Stomach (tissue), 9 donors: Measurements from ENCODE around the gene DENND1C. TPM values are rescaled to one million over a fixed set of nuclear protein-coding genes. Genes with fewer than 3 reads are reported as not detected.

Experiments used
- DNase-seq, 2 donors: peaks; one replicate each; pipeline versions ENCODE4 v3.0.0 to v3.0.0-alpha.2; 2013 to 2019
- H3K27ac ChIP-seq, 5 donors: fragments of 200-600 bp in 4 of 5; sonication (generic) in 4 of 5; one replicate each; pipeline ENCODE4 v1.5.1; 2013 to 2019; ENCODE audit warnings: mild to moderate bottlenecking in 1 of 5, moderate library complexity in 1 of 5
- H3K27me3 ChIP-seq, 3 donors: fragments of 200-600 bp; sonication (generic); one replicate each; pipeline ENCODE4 v1.5.1; 2017 to 2019; ENCODE audit warnings: mixed run types in 1 of 3
- H3K36me3 ChIP-seq, 4 donors: fragments of 200-600 bp; sonication (generic); 1 replicate in 3 of 4; 2 replicates in 1 of 4; pipeline ENCODE4 v1.5.1; 2016 to 2019
- H3K4me1 ChIP-seq, 4 donors: fragments of 200-600 bp; sonication (generic); one replicate each; pipeline ENCODE4 v1.5.1; 2016 to 2019
- H3K4me3 ChIP-seq, 4 donors: fragments of 200-600 bp; sonication (generic) in 3 of 4; one replicate each; pipeline ENCODE4 v1.5.1; 2016 to 2019; ENCODE audit warnings: mild to moderate bottlenecking in 1 of 4
- H3K9me3 ChIP-seq, 4 donors: fragments of 200-600 bp; sonication (generic); one replicate each; pipeline ENCODE4 v1.5.1; 2016 to 2019
- EP300 ChIP-seq: sonication (generic); formaldehyde crosslinking; IDR thresholded peaks from one replicate; pipeline ENCODE4 v1.6.1; 2017; ENCODE audit warnings: antibody characterized with exemption
- POLR2A ChIP-seq, 4 donors: fragments of 450-650 bp; IDR thresholded peaks; one replicate each; pipeline ENCODE4 v1.6.1; 2016; ENCODE audit warnings: antibody characterized with exemption in 4 of 4, control low read depth in 2 of 4, mild to moderate bottlenecking in 1 of 4, moderate library complexity in 1 of 4
- POLR2AphosphoS5 ChIP-seq, 3 donors: sonication (generic); formaldehyde crosslinking; IDR thresholded peaks; one replicate each; pipeline ENCODE4 v1.6.1; 2016; ENCODE audit warnings: antibody characterized with exemption in 3 of 3
- WGBS, 5 donors: extraction: QIAGEN DNeasy Blood & Tissue Kit in 3 of 5; methylation state at CpG; one replicate each; pipeline versions ENCODE4 v1.1.5 to v1.1.7; 2013 to 2018; 5-methylcytosine and 5-hydroxymethylcytosine counted together
- intact Hi-C: fragments of 100-400 bp; cut with DNase I; formaldehyde crosslinking; loops from one replicate; pipeline ENCODE4 v1.15.1; 2023; ENCODE audit warnings: low total_unique reads
- polyA plus RNA-seq, 3 donors: library from polyadenylated mRNA; stranded (reverse); fragments of 200-250 nt; gene quantifications; one replicate each; pipeline ENCODE4 v1.2.3, GENCODE V29; 2013
- total RNA-seq, 5 donors: library from RNA; depleted of rRNA; stranded (reverse); fragments of >200 nt; gene quantifications; one replicate each; pipeline versions ENCODE4 v1.1.0 to v1.2.3, GENCODE V29; 2014 to 2016
- TF ChIP-seq, protein P1 (sequence below), 7 experiments: fragments of 450-650 bp in 4 of 7; fragments of 200-600 bp in 3 of 7; sonication (generic) in 3 of 7; IDR thresholded peaks; one replicate each; pipeline ENCODE4 v1.5.1; 2016 to 2019; ENCODE audit warnings: antibody characterized with exemption in 7 of 7, control low read depth in 2 of 7, mild to moderate bottlenecking in 1 of 7
- donor health status: healthy with polysubstance abuse.
- donor health status: Bipolar disorder and iron deficiency.
- donor health status: healthy.

DENND1C gene
- total and polyA plus RNA-seq, 8 donors, result 0.45 to 15.2 (median 2.7) TPM

GRCh38 chr19:6459262-6460098, 22.1 kb downstream of the DENND1C start, which contains the start of gene SLC25A23:
Gene SLC25A23, minus strand, starts transcription at chr19:6459792. Its CDS starts 164 bp downstream, at chr19:6459628.
- peaks cover 0 to 27% (median 8%) of the 10 kb centered on the region in 3 donors for H3K27me3 ChIP-seq
- peak; percentile 74 to 94 for DNase-seq
- TF ChIP-seq EP300, result no peak
- TF ChIP-seq POLR2AphosphoS5 (IDR thresholded peaks at IDR 0.05), result peak in 1 of 3 donors; percentile 46
- peaks cover under 1 to 30% (median 23%) of the 10 kb centered on the region in 4 donors for H3K36me3 ChIP-seq
- H3K9me3 ChIP-seq, result peaks cover 0 to 6% (median 4%) of the 10 kb centered on the region in 4 donors
- H3K4me1 ChIP-seq, result peaks cover 8 to 44% (median 26%) of the 10 kb centered on the region in 4 donors
- H3K27ac ChIP-seq, result peak within 1 kb of the TSS; percentile 85 to 94 (median 91)
- WGBS, 5 donors, result 2 to 4% (median 3%) methylated on average over 31 to 70 of the region's 70 CpGs
- peak within 1 kb of the TSS; percentile 82 to 97 (median 86) for H3K4me3 ChIP-seq
- intact Hi-C loops, result no loop called here

DNA sequence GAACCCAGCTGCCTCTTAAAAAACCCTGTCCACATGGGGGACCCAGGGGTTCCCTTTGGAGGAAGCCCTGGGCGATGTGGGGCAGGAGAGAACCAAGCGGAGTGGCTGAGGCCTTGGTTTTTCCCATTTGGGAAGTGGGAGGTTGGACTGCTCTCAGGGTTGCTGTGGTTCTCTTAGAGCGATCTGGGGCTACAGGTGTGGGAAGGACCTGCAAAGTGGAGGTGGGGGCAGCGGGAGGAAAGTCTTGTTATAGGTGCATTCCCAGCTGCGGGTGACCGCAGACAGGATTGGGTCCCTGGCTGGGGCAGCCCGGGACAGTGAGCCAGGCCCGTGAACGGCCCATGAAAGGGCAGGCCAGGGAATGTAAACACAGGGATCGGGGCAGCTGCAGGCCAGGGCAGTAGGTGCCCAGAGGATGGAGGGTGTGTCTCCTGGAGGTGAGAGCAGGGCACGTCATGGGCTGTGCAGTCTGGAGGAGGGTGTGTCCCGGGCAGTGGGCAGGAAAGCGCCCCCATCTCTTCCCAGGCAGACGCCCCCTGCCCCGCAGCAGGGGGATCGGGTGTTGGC, 22.8 kb downstream of the DENND1C start:
- H3K27me3 ChIP-seq, result peaks cover 0 to 20% (median 1%) of the 10 kb centered on the region in 3 donors
- peaks cover 8 to 37% (median 23%) of the 10 kb centered on the region in 4 donors for H3K4me1 ChIP-seq
- no peak for TF ChIP-seq EP300
- TF ChIP-seq POLR2A (IDR thresholded peaks at IDR 0.05), result no peak
- TF ChIP-seq POLR2AphosphoS5 (IDR thresholded peaks at IDR 0.05), result no peak
- TF ChIP-seq, protein P1, sequence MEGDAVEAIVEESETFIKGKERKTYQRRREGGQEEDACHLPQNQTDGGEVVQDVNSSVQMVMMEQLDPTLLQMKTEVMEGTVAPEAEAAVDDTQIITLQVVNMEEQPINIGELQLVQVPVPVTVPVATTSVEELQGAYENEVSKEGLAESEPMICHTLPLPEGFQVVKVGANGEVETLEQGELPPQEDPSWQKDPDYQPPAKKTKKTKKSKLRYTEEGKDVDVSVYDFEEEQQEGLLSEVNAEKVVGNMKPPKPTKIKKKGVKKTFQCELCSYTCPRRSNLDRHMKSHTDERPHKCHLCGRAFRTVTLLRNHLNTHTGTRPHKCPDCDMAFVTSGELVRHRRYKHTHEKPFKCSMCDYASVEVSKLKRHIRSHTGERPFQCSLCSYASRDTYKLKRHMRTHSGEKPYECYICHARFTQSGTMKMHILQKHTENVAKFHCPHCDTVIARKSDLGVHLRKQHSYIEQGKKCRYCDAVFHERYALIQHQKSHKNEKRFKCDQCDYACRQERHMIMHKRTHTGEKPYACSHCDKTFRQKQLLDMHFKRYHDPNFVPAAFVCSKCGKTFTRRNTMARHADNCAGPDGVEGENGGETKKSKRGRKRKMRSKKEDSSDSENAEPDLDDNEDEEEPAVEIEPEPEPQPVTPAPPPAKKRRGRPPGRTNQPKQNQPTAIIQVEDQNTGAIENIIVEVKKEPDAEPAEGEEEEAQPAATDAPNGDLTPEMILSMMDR (IDR thresholded peaks at IDR 0.05), result no peak
- peak overlapping the region; percentile 82 to 97 (median 86) for H3K4me3 ChIP-seq
- H3K36me3 ChIP-seq, result peaks cover 7 to 37% (median 30%) of the 10 kb centered on the region in 4 donors
- intact Hi-C loops, result no loop called here
- H3K9me3 ChIP-seq, result peaks cover 4 to 13% (median 11%) of the 10 kb centered on the region in 4 donors
- WGBS, 5 donors, result 18 to 44% (median 34%) methylated on average over 9 to 16 of the region's 16 CpGs
- peak; percentile 53 to 61 for DNase-seq
- H3K27ac ChIP-seq, result peak overlapping the region; percentile 85 to 94 (median 91)

DNA sequence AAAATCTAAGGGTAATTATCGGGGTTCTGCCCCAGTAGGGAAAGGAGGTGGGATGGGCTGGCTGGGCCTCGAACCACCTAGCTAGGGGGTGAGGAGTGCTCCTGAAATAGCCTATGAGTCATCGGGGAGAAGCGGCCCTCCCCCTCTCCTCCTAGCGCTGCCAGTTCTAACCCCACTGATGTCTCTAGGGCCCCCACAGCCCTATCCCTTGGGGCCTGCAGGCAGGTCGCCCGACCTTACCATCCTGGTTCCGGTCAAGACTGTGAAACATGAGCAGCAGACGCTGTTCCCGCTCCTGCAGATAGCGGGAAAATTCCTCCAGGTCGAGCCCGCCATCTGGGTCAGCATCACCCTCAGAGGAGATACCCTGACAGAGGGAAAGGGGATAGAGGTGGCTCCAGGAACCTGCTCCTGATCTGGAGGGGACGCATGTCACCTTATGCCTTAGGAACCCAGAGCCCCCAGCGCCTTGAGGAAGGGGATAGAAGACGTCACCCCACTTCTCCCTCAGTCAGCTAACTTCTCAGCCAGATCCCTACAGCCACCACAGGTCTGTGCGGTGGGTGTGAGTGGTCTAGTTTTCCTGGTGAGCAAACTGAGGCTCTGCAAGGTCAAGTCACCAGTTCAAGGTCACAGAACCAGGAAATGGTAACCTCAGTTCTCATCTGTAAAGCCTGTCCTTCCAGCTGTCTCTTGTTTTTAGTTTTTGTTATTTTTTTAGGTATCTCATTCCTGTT, 23.5 kb downstream of the DENND1C start:
- peak overlapping the region in 3 of 5 donors; percentile 91 to 94 (median 93) for H3K27ac ChIP-seq
- peak overlapping the region in 3 of 4 donors; percentile 82 to 97 (median 85) for H3K4me3 ChIP-seq
- 77 to 92% (median 91%) methylated on average over 16 to 17 of the region's 17 CpGs for WGBS, 5 donors

DNA sequence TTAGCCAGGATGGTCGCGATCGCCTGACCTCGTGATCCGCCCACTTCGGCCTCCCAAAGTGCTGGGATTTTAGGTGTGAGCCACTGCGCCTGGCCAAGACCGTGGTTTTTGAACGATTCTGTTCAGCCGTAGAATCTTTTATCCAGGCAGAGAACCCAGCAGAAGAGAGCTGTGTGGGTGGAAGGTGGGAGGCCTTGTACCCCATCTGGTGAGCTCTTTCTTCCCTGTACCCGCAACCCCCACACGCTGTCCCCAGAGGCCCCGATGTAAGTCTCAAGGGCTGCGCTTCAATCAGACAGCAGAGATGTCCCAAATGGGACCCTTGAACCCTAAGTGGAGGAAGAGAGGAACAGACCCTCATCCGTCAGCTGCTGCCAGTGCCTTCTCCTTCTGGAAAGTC, 25.7 kb downstream of the DENND1C start:
- intact Hi-C loops, result no loop called here
- Histone ChIP-seq H3K36me3 (peaks cover 8 to 65% (median 58%) of the 10 kb centered on the region in 4 donors), H3K9me3 (peaks cover 4 to 17% (median 13%) of the 10 kb centered on the region in 4 donors), H3K27ac (no peak overlapping the region), H3K4me1 (peaks cover 8 to 31% (median 21%) of the 10 kb centered on the region in 4 donors), H3K27me3 (peaks cover 0 to 8% (median 0%) of the 10 kb centered on the region in 3 donors), H3K4me3 (no peak overlapping the region)
- DNase-seq, result no peak
- WGBS, 5 donors, result 89 to 98% (median 94%) methylated on average over 15 of the region's 15 CpGs
- TF ChIP-seq POLR2AphosphoS5 (IDR thresholded peaks at IDR 0.05) (no peak), POLR2A (IDR thresholded peaks at IDR 0.05) (no peak), EP300 (no peak)
- TF ChIP-seq, protein P1 (IDR thresholded peaks at IDR 0.05), result no peak

More for the DNA sequence above, 23.5 kb downstream of the DENND1C start:
- intact Hi-C loops, result no loop called here
- H3K27me3 ChIP-seq, result peaks cover 0 to 13% (median 0%) of the 10 kb centered on the region in 3 donors
- peaks cover 4 to 17% (median 13%) of the 10 kb centered on the region in 4 donors for H3K9me3 ChIP-seq
- H3K4me1 ChIP-seq, result peaks cover 8 to 31% (median 22%) of the 10 kb centered on the region in 4 donors
- no peak for TF ChIP-seq EP300
- no peak for TF ChIP-seq POLR2AphosphoS5 (IDR thresholded peaks at IDR 0.05)
- no peak for TF ChIP-seq POLR2A (IDR thresholded peaks at IDR 0.05)
- TF ChIP-seq, protein P1 (IDR thresholded peaks at IDR 0.05), result no peak
- peaks cover 8 to 43% (median 37%) of the 10 kb centered on the region in 4 donors for H3K36me3 ChIP-seq
- DNase-seq, result no peak
